OCI-LY7 (cell line): ENCODE data around the gene SEMA3C.

ENCODE experiments used
- CTCF ChIP-seq: fragments of 200-600 bp; sonication (generic); conservative IDR thresholded peaks from 2 replicates; pipeline ENCODE4 v1.5.1; 2014; ENCODE audit warnings: mild to moderate bottlenecking, antibody characterized with exemption, low read length, moderate library complexity, mixed read lengths
- EZH2phosphoT487 ChIP-seq: fragments of 200-600 bp; sonication (generic); IDR thresholded peaks from 2 replicates; pipeline ENCODE4 v1.6.1; 2018; ENCODE audit warnings: low read depth, borderline replicate concordance, mild to moderate bottlenecking, mixed run types, antibody characterized with exemption, low read length, moderate library complexity, mixed read lengths

GRCh38 chr7:80940539-80941207 is 21.8 kb upstream of the SEMA3C start:
- no peak for TF ChIP-seq CTCF
- TF ChIP-seq EZH2phosphoT487: no peak
